GM21619 (cell line): ENCODE measurements around the gene SAXO1.

ENCODE experiments used
- ATAC-seq: cut with Tn5 transposase; IDR thresholded peaks from one replicate; pipeline ENCODE4 v1.9.1; 2021; ENCODE audit not compliant: unreplicated experiment

Gene SAXO1

GRCh38 chr9:18920141-18921084 is 112.6 kb downstream of the SAXO1 start:
- ATAC-seq, result no peak

GRCh38 chr9:18911714-18912342 is 121.2 kb downstream of the SAXO1 start:
- ATAC-seq, result no peak

- ATAC-seq, result no peak
Measured at GRCh38 chr9:18910916-18911315, 122.1 kb downstream of the SAXO1 start.

- no peak for ATAC-seq
Measured at GRCh38 chr9:18910435-18910834, 122.6 kb downstream of the SAXO1 start.

- no peak for ATAC-seq
Measured at GRCh38 chr9:18909140-18910018, 123.6 kb downstream of the SAXO1 start.

GRCh38 chr9:18907927-18908625 is 124.9 kb downstream of the SAXO1 start:
- no peak for ATAC-seq

GRCh38 chr9:18906656-18907395 is 126.2 kb downstream of the SAXO1 start:
- ATAC-seq, result peak; percentile 60

- no peak for ATAC-seq
Measured at GRCh38 chr9:18905883-18906629, 127.0 kb downstream of the SAXO1 start.

GRCh38 chr9:18905028-18905882 is 127.8 kb downstream of the SAXO1 start:
- no peak for ATAC-seq

- no peak for ATAC-seq
Measured at GRCh38 chr9:18903450-18903849, 129.6 kb downstream of the SAXO1 start.

GRCh38 chr9:18896531-18897179 is 136.4 kb downstream of the SAXO1 start:
- no peak for ATAC-seq

- ATAC-seq, result no peak
Measured at GRCh38 chr9:18896004-18896403, 137.0 kb downstream of the SAXO1 start.

- no peak for ATAC-seq
Measured at GRCh38 chr9:18893491-18893890, 139.5 kb downstream of the SAXO1 start.

GRCh38 chr9:18893046-18893445 is 140.0 kb downstream of the SAXO1 start:
- no peak for ATAC-seq

- ATAC-seq, result no peak
Measured at GRCh38 chr9:18891946-18892670, 140.9 kb downstream of the SAXO1 start.

- ATAC-seq, result peak; percentile 72
Measured at GRCh38 chr9:18890372-18890771, 142.6 kb downstream of the SAXO1 start.

- ATAC-seq, result no peak
Measured at GRCh38 chr9:18889550-18889949, 143.5 kb downstream of the SAXO1 start.
